ENCODE data around the gene PTPRE.
A peak's percentile ranks its signal among the peaks of the same experiment; 100 is the strongest.

Gene PTPRE

GRCh38 chr10:127937915-127938463 lies 31.1 kb downstream of the PTPRE start:
- Mint-ChIP-seq H3K9me3 (no peaks in the 10 kb centered on the region), H3K27me3 (peaks cover 17% of the 10 kb centered on the region), H3K27ac (no peak overlapping the region), H3K4me1 (ENCODE audit: low read depth) (peaks cover 6% of the 10 kb centered on the region), H3K36me3 (ENCODE audit: low read depth) (no peaks in the 10 kb centered on the region), H3K4me3 (no peak overlapping the region)
- DNase-seq = no peak

- no peak overlapping the region for H3K27ac Mint-ChIP-seq
- H3K9me3 Mint-ChIP-seq = no peaks in the 10 kb centered on the region
- no peaks in the 10 kb centered on the region for H3K36me3 Mint-ChIP-seq (ENCODE audit: low read depth)
- no peak overlapping the region for H3K4me3 Mint-ChIP-seq
- peaks cover 8% of the 10 kb centered on the region for H3K4me1 Mint-ChIP-seq (ENCODE audit: low read depth)
- peaks cover 17% of the 10 kb centered on the region for H3K27me3 Mint-ChIP-seq
- no peak for DNase-seq
These were observed 33.0 kb downstream of the PTPRE start for GRCh38 chr10:127939786-127940330.

GRCh38 chr10:127940866-127941640 lies 34.1 kb downstream of the PTPRE start:
- DNase-seq = no peak
- peaks cover 13% of the 10 kb centered on the region for H3K27me3 Mint-ChIP-seq
- H3K4me3 Mint-ChIP-seq = no peak overlapping the region
- peaks cover 19% of the 10 kb centered on the region for H3K4me1 Mint-ChIP-seq (ENCODE audit: low read depth)
- no peaks in the 10 kb centered on the region for H3K36me3 Mint-ChIP-seq (ENCODE audit: low read depth)
- H3K9me3 Mint-ChIP-seq = no peaks in the 10 kb centered on the region
- no peak overlapping the region for H3K27ac Mint-ChIP-seq

- Mint-ChIP-seq H3K4me1 (ENCODE audit: low read depth) (peaks cover 23% of the 10 kb centered on the region), H3K9me3 (no peaks in the 10 kb centered on the region), H3K4me3 (no peak overlapping the region), H3K27ac (no peak overlapping the region), H3K27me3 (peaks cover 10% of the 10 kb centered on the region), H3K36me3 (ENCODE audit: low read depth) (no peaks in the 10 kb centered on the region)
- no peak for DNase-seq
These were observed 35.9 kb downstream of the PTPRE start for GRCh38 chr10:127942811-127943210.

- Mint-ChIP-seq H3K4me1 (ENCODE audit: low read depth) (peaks cover 23% of the 10 kb centered on the region), H3K36me3 (ENCODE audit: low read depth) (no peaks in the 10 kb centered on the region), H3K27ac (no peak overlapping the region), H3K4me3 (no peak overlapping the region), H3K27me3 (peaks cover 5% of the 10 kb centered on the region), H3K9me3 (no peaks in the 10 kb centered on the region)
- no peak for DNase-seq
These were observed 36.5 kb downstream of the PTPRE start for GRCh38 chr10:127943336-127943910.

GRCh38 chr10:127944256-127944655 lies 37.4 kb downstream of the PTPRE start:
- Mint-ChIP-seq H3K4me1 (ENCODE audit: low read depth) (peaks cover 23% of the 10 kb centered on the region), H3K9me3 (no peaks in the 10 kb centered on the region), H3K36me3 (ENCODE audit: low read depth) (no peaks in the 10 kb centered on the region), H3K27me3 (peaks cover 3% of the 10 kb centered on the region), H3K4me3 (no peak overlapping the region), H3K27ac (no peak overlapping the region)
- DNase-seq = no peak

- Mint-ChIP-seq H3K36me3 (ENCODE audit: low read depth) (no peaks in the 10 kb centered on the region), H3K4me1 (ENCODE audit: low read depth) (peaks cover 23% of the 10 kb centered on the region), H3K4me3 (no peak overlapping the region), H3K27me3 (no peaks in the 10 kb centered on the region), H3K9me3 (no peaks in the 10 kb centered on the region), H3K27ac (peak overlapping the region; percentile 15)
- DNase-seq = no peak
These were observed 38.4 kb downstream of the PTPRE start for GRCh38 chr10:127945341-127945758.

- DNase-seq = no peak
- no peaks in the 10 kb centered on the region for H3K27me3 Mint-ChIP-seq
These were observed 39.2 kb downstream of the PTPRE start for GRCh38 chr10:127945948-127946711.

GRCh38 chr10:127947211-127947610 lies 40.3 kb downstream of the PTPRE start:
- H3K9me3 Mint-ChIP-seq = no peaks in the 10 kb centered on the region
- no peak overlapping the region for H3K4me3 Mint-ChIP-seq
- H3K27me3 Mint-ChIP-seq = no peaks in the 10 kb centered on the region
- no peak overlapping the region for H3K27ac Mint-ChIP-seq
- H3K36me3 Mint-ChIP-seq (ENCODE audit: low read depth) = no peaks in the 10 kb centered on the region
- peaks cover 23% of the 10 kb centered on the region for H3K4me1 Mint-ChIP-seq (ENCODE audit: low read depth)
- DNase-seq = no peak

More at GRCh38 chr10:127945948-127946711, 39.2 kb downstream of the PTPRE start:
- no peak overlapping the region for H3K4me3 Mint-ChIP-seq
- peaks cover 23% of the 10 kb centered on the region for H3K4me1 Mint-ChIP-seq (ENCODE audit: low read depth)
- no peaks in the 10 kb centered on the region for H3K36me3 Mint-ChIP-seq (ENCODE audit: low read depth)
- H3K27ac Mint-ChIP-seq = no peak overlapping the region
- H3K9me3 Mint-ChIP-seq = no peaks in the 10 kb centered on the region

- Mint-ChIP-seq H3K36me3 (ENCODE audit: low read depth) (no peaks in the 10 kb centered on the region), H3K4me1 (ENCODE audit: low read depth) (peaks cover 17% of the 10 kb centered on the region), H3K27me3 (no peaks in the 10 kb centered on the region), H3K4me3 (no peak overlapping the region), H3K9me3 (no peaks in the 10 kb centered on the region), H3K27ac (no peak overlapping the region)
- DNase-seq = no peak
These were observed 41.9 kb downstream of the PTPRE start for GRCh38 chr10:127948791-127949190.

GRCh38 chr10:127949831-127950230 lies 42.9 kb downstream of the PTPRE start:
- no peak for DNase-seq
- H3K4me3 Mint-ChIP-seq = no peak overlapping the region
- no peaks in the 10 kb centered on the region for H3K9me3 Mint-ChIP-seq
- no peak overlapping the region for H3K27ac Mint-ChIP-seq
- H3K27me3 Mint-ChIP-seq = peaks cover 3% of the 10 kb centered on the region
- no peaks in the 10 kb centered on the region for H3K36me3 Mint-ChIP-seq (ENCODE audit: low read depth)
- peaks cover 15% of the 10 kb centered on the region for H3K4me1 Mint-ChIP-seq (ENCODE audit: low read depth)

- H3K27me3 Mint-ChIP-seq = peaks cover 8% of the 10 kb centered on the region
- H3K9me3 Mint-ChIP-seq = peaks cover 3% of the 10 kb centered on the region
- H3K36me3 Mint-ChIP-seq (ENCODE audit: low read depth) = no peaks in the 10 kb centered on the region
- no peak overlapping the region for H3K4me3 Mint-ChIP-seq
- H3K27ac Mint-ChIP-seq = no peak overlapping the region
- no peak for DNase-seq
- H3K4me1 Mint-ChIP-seq (ENCODE audit: low read depth) = no peaks in the 10 kb centered on the region
These were observed 45.1 kb downstream of the PTPRE start for GRCh38 chr10:127951861-127952574.

GRCh38 chr10:127952575-127952869 lies 45.6 kb downstream of the PTPRE start:
- Mint-ChIP-seq H3K27ac (no peak overlapping the region), H3K27me3 (peaks cover 8% of the 10 kb centered on the region), H3K36me3 (ENCODE audit: low read depth) (no peaks in the 10 kb centered on the region), H3K4me3 (no peak overlapping the region), H3K9me3 (peaks cover 3% of the 10 kb centered on the region), H3K4me1 (ENCODE audit: low read depth) (no peaks in the 10 kb centered on the region)
- no peak for DNase-seq

- Mint-ChIP-seq H3K9me3 (peaks cover 3% of the 10 kb centered on the region), H3K36me3 (ENCODE audit: low read depth) (no peaks in the 10 kb centered on the region), H3K27me3 (peaks cover 8% of the 10 kb centered on the region), H3K27ac (no peak overlapping the region), H3K4me3 (no peak overlapping the region), H3K4me1 (ENCODE audit: low read depth) (no peaks in the 10 kb centered on the region)
- no peak for DNase-seq
These were observed 46.0 kb downstream of the PTPRE start for GRCh38 chr10:127952918-127953317.
